Subcutaneous adipose tissue (tissue), 4 donors: ENCODE measurements around the gene BRD9. TPM values are rescaled to one million over a fixed set of nuclear protein-coding genes. Genes with fewer than 3 reads are reported as not detected.

Source experiments
- total RNA-seq, 4 donors: library from RNA; depleted of rRNA; stranded (reverse); fragments of >200 nt; gene quantifications; one replicate each; pipeline ENCODE4 v1.1.0, GENCODE V29; 2016
- TF ChIP-seq, protein P1 (sequence below): fragments of 450-650 bp; IDR thresholded peaks from one replicate; pipeline ENCODE4 v1.5.1; 2016; ENCODE audit warnings: low read depth, mild to moderate bottlenecking, control low read depth, antibody characterized with exemption, moderate library complexity

BRD9 gene
- total RNA-seq, 4 donors from 2014 or later = 22.6 to 34.5 (median 29.8) TPM

DNA sequence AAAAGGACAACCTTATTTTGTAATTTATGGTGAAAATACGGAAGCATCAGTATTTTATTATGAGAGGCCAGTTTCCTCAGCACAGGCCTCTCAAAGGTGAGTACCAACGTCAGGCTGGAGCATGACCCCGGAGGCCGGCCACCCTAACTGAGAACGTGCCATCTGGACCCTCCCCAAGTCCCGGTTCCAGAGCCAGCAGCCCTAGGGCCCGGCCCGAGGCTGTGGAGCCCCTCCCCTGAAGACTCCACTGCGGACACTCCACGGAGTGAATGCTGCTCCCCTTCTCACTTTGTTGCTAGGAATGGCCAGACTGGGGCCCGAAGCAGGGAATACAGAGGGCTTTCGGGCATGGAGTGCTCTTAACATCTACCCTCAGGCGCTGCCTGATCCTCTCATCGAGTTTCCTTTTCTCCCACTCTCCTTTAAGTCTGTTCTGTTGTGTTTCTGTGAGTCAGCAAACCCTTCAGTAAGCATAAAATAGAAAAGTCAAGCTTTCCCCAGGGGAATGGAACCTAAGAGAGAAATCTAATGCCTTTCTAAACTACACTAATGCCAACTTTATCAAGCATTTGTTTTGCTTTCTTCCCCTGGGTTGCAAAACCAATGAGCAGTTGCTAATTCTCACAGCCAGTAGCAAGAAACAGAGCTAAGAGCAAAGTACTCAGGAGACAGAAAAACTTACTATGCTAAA lies 4.5 kb downstream of the BRD9 start:
- TF ChIP-seq, protein P1, sequence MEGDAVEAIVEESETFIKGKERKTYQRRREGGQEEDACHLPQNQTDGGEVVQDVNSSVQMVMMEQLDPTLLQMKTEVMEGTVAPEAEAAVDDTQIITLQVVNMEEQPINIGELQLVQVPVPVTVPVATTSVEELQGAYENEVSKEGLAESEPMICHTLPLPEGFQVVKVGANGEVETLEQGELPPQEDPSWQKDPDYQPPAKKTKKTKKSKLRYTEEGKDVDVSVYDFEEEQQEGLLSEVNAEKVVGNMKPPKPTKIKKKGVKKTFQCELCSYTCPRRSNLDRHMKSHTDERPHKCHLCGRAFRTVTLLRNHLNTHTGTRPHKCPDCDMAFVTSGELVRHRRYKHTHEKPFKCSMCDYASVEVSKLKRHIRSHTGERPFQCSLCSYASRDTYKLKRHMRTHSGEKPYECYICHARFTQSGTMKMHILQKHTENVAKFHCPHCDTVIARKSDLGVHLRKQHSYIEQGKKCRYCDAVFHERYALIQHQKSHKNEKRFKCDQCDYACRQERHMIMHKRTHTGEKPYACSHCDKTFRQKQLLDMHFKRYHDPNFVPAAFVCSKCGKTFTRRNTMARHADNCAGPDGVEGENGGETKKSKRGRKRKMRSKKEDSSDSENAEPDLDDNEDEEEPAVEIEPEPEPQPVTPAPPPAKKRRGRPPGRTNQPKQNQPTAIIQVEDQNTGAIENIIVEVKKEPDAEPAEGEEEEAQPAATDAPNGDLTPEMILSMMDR = no peak

DNA sequence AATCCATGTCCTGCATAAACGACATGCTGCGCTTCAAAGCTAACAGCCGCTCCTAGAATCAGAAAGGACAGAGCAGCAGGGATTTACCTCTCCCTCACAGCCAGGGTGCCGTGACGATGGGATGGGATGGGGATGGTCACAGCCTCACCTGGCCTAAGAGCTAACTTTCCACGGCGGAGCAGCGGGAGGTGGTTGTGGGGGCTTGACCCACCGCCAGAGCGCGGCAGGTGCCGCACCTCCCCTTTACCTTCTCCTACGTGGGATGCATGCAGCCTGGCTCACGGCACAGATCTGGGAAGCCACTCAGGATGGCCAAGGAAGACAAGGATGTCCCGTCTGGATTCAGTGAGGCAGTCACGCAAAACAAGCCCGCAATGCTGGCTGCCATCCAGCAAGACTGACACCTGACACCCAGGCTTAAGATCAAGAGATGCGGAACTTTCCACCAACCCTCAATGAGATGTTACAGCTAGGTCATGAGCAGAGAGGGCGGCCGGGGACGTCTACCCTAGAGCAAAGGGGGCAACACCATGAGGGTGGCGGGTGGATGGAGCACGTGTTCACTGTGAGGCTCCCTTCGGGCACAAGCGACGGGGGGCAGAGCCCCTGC lies 5.8 kb downstream of the BRD9 start:
- TF ChIP-seq, protein P1 = no peak

DNA sequence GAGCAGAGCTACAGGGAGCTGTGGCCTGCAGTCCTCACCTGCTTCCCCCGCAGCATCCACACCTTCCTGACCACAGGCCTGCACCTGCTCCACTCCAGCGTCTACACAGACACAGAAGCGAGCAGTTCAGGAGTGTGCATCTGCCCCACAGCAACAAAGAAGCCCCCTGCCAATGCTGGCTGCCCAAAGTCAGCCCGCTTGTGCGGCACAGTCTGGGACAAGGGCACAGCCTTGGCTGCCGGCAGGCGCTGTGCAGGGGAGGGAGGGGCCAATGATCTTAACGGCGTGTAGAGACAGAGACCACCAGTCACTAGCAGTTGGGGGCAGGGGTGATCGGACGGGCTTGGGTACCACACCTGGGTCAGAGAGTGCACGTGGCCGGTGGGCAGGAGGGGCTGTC lies 6.6 kb downstream of the BRD9 start:
- TF ChIP-seq, protein P1 = no peak

DNA sequence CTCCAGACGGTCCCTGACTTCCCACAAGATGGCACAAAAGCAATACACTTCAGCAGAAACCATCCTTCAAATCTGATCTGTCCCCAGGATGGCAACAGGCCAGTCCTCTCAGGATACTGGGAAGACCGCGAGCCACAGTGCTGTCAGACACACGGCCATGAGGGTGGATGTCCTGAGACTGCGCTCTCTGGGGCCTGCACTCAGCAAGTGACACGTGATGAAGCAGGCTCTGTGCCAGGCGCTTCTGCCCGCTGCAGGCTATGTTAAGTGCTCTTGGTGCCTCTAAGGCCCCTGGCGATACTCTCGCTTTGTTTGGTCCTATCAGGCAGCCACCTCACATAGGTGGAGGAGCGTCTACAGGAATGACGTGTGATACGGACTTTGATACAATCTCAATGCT lies 7.1 kb downstream of the BRD9 start:
- TF ChIP-seq, protein P1 = no peak

DNA sequence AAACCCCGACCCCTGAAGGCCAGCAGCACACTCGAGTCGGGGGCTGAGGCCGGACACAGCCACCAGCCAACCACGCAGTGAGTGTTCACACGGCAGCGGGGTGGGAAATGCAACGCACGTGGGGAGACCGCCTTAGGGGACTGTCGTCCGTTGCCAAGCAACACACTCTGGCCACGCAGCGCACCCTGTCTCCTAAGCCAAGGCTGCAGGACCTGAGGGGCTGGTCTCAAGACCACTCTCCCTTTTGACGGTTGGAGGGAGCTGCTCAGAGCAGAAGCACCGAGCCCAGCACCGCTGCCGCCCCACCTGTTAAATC lies 7.5 kb downstream of the BRD9 start:
- TF ChIP-seq, protein P1 = no peak

DNA sequence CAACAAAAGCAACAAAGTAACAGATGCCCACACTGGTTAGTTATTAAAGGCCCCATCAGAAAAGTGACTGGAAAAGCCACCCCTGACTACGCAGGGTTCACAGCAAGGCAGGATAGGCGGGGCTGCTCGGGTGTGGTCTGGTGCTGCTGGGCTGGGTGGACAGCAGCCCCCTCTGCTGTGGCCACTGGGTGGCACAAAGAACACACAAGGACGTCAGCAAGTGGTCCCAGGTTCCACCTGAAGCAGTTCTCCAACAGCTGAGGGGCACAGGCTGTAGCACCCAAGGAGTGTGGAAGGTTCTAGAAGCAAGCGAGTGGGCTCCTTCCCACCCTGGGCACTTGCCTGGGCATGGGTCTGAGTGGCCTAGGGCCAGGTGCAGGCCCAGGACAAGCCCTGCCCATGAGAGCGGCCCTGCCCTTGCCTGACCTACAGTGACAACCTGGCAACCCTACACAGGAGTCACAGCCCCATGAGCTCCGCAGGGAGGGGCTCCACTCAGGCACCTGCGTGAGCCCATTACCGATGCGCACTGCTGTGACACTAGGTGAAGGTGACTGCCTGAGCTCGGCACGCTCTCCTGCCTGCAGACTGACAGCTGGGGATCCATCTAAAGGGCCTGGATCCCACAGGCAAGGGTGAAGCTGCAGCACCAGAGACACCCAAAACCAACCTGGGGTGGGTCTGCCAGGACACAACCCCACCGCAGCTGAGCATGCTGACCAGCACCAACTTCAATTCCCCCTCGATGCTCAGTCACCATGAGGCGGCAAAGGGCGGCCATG lies 8.1 kb downstream of the BRD9 start:
- TF ChIP-seq, protein P1 = no peak

DNA sequence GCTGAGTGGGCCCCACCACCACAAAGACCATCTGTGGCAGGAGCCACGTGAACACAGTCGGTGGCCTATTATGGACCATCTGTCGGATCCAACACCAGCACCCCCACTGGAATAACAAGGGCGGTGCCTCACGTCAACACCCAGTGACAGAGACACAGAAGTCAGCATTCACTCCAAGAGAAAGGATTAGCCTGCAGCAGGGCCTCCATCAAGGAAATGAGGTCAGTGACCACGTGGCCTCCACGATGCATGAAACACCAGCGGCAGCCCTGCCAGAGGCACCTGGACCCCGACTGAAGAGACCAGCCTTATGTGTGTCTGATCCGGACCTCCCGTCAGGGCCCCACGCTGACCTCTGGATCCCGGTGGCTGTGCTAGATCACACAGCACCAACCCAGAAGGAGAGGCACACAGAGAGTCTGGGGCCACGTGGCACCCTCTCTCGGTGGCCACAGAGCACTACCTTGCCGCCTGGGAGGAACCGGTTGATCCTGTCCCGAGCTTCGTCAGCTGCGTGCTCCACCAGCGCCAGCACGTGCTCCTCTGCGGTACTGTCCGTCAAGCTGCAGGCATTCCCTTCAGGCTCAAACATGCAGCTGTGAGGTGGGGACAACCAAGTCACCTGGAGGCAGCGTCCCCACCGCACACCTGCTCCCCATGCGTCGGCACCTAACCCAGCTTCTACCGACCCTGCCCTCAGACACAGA lies 9.0 kb downstream of the BRD9 start:
- TF ChIP-seq, protein P1 = no peak
